NCI-H2227 (cell line): ENCODE results near the gene CFAP68.
A peak's percentile ranks its signal among the peaks of the same experiment; 100 is the strongest.
"Not testable (repeated sequence)": the region's sequence is repeated elsewhere in the genome, so short reads cannot be mapped to it uniquely, and the experiment has no call there.

ENCODE experiments used
- DNase-seq: peaks from one replicate; lab custom pipeline; 2025; ENCODE audit not compliant: unreplicated experiment; lab: John Stamatoyannopoulos, UW

CFAP68 gene

GRCh38 chr11:111870522-111870885 lies 8.8 kb upstream of the CFAP68 start:
- no peak for DNase-seq

- peak; percentile 77 for DNase-seq
Observed at GRCh38 chr11:111870886-111871692, 8.3 kb upstream of the CFAP68 start, which contains the start of gene ALG9. Gene ALG9 (minus strand): TSS chr11:111871581. CDS start chr11:111871482, 99 bp downstream.

GRCh38 chr11:111871693-111872161 lies 7.6 kb upstream of the CFAP68 start:
- no peak for DNase-seq

- no peak for DNase-seq
Observed at GRCh38 chr11:111878385-111878848, 924 bp upstream of the CFAP68 start.

- DNase-seq: no peak
Observed at GRCh38 chr11:111879637-111879960, 258 bp downstream of the CFAP68 start.

- no peak for DNase-seq
Observed at GRCh38 chr11:111882202-111882601, 2.9 kb downstream of the CFAP68 start.

GRCh38 chr11:111885053-111885452 lies 5.7 kb downstream of the CFAP68 start:
- DNase-seq: not testable (repeated sequence)

GRCh38 chr11:111886032-111886431 lies 6.7 kb downstream of the CFAP68 start:
- DNase-seq: no peak

- no peak for DNase-seq
Observed at GRCh38 chr11:111886844-111887243, 7.5 kb downstream of the CFAP68 start.

- DNase-seq: no peak
Observed at GRCh38 chr11:111905411-111905810, 26.1 kb downstream of the CFAP68 start.

- no peak for DNase-seq
Observed at GRCh38 chr11:111906680-111907079, 27.3 kb downstream of the CFAP68 start.

GRCh38 chr11:111908639-111909305 lies 29.4 kb downstream of the CFAP68 start:
- DNase-seq: no peak

GRCh38 chr11:111909378-111909777 lies 30.0 kb downstream of the CFAP68 start:
- no peak for DNase-seq

- DNase-seq: no peak
Observed at GRCh38 chr11:111910676-111911562, 31.6 kb downstream of the CFAP68 start.

GRCh38 chr11:111911563-111912401 lies 32.4 kb downstream of the CFAP68 start, which contains the start of gene CRYAB:
Gene CRYAB (minus strand): TSS chr11:111911770. CDS start chr11:111911724, 46 bp downstream.
- no peak for DNase-seq

GRCh38 chr11:111912535-111912934 lies 33.2 kb downstream of the CFAP68 start, which contains the start of gene HSPB2:
Gene HSPB2 (plus strand): TSS chr11:111912734. CDS start chr11:111912830, 96 bp downstream.
- no peak for DNase-seq

GRCh38 chr11:111913031-111913861 lies 33.9 kb downstream of the CFAP68 start:
- no peak for DNase-seq

GRCh38 chr11:111913997-111914396 lies 34.7 kb downstream of the CFAP68 start:
- DNase-seq: no peak

- no peak for DNase-seq
Observed at GRCh38 chr11:111916768-111917167, 37.4 kb downstream of the CFAP68 start.
